Ishikawa (cell line): Measurements from ENCODE around the gene MYRIP.

Experiments
- CEBPB ChIP-seq: IDR thresholded peaks from 2 replicates; pipeline ENCODE4 v1.6.1; 2012
- CREB1 ChIP-seq: IDR thresholded peaks from 2 replicates; pipeline ENCODE4 v1.6.1; 2012; ENCODE audit warnings: low read depth
- EGR1 ChIP-seq: IDR thresholded peaks from 2 replicates; pipeline ENCODE4 v1.6.1; 2012
- EP300 ChIP-seq: IDR thresholded peaks from 2 replicates; pipeline ENCODE4 v1.6.1; 2012; ENCODE audit warnings: borderline replicate concordance
- FOXM1 ChIP-seq: IDR thresholded peaks from 2 replicates; pipeline ENCODE4 v1.6.1; 2012; ENCODE audit warnings: low read depth, borderline replicate concordance
- NFIC ChIP-seq: IDR thresholded peaks from 2 replicates; pipeline ENCODE4 v1.6.1; 2012
- RAD21 ChIP-seq: IDR thresholded peaks from 2 replicates; pipeline ENCODE4 v1.6.1; 2012; ENCODE audit warnings: low read depth
- TAF1 ChIP-seq: IDR thresholded peaks from 2 replicates; pipeline ENCODE4 v1.6.1; 2012; ENCODE audit warnings: low read depth, mild to moderate bottlenecking
- TCF12 ChIP-seq: IDR thresholded peaks from 2 replicates; pipeline ENCODE4 v1.6.1; 2012; ENCODE audit warnings: low read depth
- TEAD4 ChIP-seq: IDR thresholded peaks from 2 replicates; pipeline ENCODE4 v1.6.1; 2012
- YY1 ChIP-seq: IDR thresholded peaks from 2 replicates; pipeline ENCODE4 v1.6.1; 2012; ENCODE audit warnings: low read depth
- ZBTB7A ChIP-seq: IDR thresholded peaks from 2 replicates; pipeline ENCODE4 v1.6.1; 2012; ENCODE audit warnings: low read depth
- TF ChIP-seq, protein P1 (sequence below): IDR thresholded peaks from 2 replicates; pipeline ENCODE4 v1.6.1; 2012
- TF ChIP-seq, protein P2 (sequence below): IDR thresholded peaks from 2 replicates; pipeline ENCODE4 v1.6.1; 2012
- TF ChIP-seq, protein P3 (sequence below): IDR thresholded peaks from 2 replicates; pipeline ENCODE4 v1.6.1; 2012; ENCODE audit warnings: low read depth, mild to moderate bottlenecking

MYRIP gene

DNA sequence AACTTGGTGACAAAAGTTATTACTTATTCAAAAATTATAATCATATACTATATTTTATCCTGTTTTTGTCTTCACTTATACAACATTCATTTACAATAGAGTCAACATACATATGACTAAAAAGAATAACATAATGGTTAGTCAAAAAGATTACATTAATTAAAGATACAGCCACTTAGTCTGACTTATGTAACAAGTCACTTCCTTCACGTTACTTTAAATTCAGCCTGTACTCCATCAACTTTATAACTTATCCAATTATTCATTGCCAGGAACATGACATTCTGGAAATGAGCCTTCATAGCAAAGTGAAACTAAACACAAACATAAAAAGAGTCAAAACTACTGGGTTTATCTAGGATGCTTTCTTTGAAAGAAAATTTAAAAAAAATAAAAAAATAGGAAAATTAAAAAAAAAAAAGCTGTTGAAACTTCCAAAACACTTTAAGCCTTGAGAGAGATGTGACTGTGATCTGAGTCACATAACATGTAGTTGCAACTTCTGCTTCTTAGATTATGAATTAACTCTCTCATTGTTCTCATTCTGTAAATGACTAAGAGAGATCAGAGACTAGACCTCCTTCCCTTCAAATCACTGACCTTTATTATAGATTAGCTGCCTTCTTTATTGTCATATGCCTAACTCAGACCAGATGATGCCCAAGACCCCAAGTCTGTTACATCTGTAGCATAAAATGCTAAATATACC, 107.8 kb downstream of the MYRIP start:
- TF ChIP-seq NFIC (no peak), FOXM1 (no peak), TEAD4 (no peak), RAD21 (no peak), CREB1 (no peak), TAF1 (no peak), ZBTB7A (no peak)
- TF ChIP-seq, protein P1, sequence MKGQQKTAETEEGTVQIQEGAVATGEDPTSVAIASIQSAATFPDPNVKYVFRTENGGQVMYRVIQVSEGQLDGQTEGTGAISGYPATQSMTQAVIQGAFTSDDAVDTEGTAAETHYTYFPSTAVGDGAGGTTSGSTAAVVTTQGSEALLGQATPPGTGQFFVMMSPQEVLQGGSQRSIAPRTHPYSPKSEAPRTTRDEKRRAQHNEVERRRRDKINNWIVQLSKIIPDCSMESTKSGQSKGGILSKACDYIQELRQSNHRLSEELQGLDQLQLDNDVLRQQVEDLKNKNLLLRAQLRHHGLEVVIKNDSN: no peak
- TF ChIP-seq, protein P2, sequence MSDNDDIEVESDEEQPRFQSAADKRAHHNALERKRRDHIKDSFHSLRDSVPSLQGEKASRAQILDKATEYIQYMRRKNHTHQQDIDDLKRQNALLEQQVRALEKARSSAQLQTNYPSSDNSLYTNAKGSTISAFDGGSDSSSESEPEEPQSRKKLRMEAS: no peak

DNA sequence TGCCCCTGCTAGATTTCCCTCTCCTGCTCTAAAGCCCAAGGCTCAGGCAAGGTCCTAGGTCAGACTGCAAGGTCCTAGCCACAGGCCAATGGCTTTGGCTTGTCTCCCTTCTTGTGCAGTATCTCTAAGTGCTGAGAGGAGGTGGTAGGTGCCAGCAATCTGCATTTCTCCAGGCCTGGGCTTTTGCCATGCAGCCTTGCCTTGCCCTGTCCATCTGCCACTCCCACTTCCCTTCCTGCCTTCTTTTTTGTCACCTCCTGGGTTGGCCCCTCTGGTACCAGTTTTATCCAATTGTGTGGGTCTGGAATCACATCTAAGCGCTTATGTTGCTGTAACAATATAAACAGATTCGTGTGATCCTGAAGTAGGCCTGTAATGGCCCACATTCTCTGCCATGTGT, 109.9 kb downstream of the MYRIP start:
- TF ChIP-seq, protein P2: no peak
- no peak for TF ChIP-seq CEBPB
- no peak for TF ChIP-seq TAF1

DNA sequence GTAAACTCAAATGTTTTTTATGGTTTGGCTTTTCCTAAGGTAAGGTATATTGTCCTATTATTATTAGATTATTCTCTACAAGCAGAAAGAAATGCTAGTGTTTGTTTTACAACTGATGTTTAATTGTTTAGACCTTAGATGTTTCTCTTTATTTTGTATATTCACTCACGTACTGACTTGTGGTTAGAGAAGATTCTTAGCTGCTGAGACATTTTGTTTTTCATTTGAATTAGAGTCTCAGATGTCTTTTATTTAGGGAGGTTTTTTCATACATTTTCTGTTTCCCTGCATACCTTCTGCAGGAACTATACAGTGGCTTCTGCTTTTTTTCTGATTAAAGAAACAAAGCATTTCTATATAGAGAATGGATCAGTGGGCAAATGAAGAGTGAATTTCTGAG, 110.9 kb downstream of the MYRIP start:
- TF ChIP-seq CEBPB (no peak), NFIC (no peak), RAD21 (no peak), TCF12 (no peak), YY1 (no peak), EGR1 (no peak), FOXM1 (no peak), EP300 (no peak), CREB1 (no peak), TAF1 (no peak), TEAD4 (no peak), ZBTB7A (no peak)
- TF ChIP-seq, protein P2: no peak
- TF ChIP-seq, protein P3, sequence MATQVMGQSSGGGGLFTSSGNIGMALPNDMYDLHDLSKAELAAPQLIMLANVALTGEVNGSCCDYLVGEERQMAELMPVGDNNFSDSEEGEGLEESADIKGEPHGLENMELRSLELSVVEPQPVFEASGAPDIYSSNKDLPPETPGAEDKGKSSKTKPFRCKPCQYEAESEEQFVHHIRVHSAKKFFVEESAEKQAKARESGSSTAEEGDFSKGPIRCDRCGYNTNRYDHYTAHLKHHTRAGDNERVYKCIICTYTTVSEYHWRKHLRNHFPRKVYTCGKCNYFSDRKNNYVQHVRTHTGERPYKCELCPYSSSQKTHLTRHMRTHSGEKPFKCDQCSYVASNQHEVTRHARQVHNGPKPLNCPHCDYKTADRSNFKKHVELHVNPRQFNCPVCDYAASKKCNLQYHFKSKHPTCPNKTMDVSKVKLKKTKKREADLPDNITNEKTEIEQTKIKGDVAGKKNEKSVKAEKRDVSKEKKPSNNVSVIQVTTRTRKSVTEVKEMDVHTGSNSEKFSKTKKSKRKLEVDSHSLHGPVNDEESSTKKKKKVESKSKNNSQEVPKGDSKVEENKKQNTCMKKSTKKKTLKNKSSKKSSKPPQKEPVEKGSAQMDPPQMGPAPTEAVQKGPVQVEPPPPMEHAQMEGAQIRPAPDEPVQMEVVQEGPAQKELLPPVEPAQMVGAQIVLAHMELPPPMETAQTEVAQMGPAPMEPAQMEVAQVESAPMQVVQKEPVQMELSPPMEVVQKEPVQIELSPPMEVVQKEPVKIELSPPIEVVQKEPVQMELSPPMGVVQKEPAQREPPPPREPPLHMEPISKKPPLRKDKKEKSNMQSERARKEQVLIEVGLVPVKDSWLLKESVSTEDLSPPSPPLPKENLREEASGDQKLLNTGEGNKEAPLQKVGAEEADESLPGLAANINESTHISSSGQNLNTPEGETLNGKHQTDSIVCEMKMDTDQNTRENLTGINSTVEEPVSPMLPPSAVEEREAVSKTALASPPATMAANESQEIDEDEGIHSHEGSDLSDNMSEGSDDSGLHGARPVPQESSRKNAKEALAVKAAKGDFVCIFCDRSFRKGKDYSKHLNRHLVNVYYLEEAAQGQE: no peak
- TF ChIP-seq, protein P1: no peak

DNA sequence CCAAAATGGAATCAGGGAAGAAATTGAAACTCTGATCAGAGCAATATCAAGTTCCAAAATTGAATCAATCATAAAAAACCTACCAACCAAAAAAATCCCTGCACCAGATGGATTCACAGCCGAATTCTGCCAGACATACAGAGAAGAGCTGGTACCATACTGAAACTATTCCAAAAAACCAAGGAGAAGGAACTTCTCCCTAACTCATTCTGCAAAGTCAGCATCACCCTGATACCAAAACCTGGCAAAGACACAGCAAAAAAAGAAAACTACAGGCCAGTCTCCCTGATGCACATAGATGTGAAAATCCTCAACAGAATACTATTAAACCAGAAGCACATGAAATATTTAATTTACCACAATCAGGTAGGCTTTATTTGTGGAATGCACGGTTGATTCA, 118.1 kb downstream of the MYRIP start:
- TF ChIP-seq NFIC: no peak
- TF ChIP-seq, protein P1: no peak
- no peak for TF ChIP-seq RAD21
- TF ChIP-seq, protein P3: no peak
- no peak for TF ChIP-seq YY1
- TF ChIP-seq, protein P2: no peak
- no peak for TF ChIP-seq FOXM1
- no peak for TF ChIP-seq ZBTB7A
- TF ChIP-seq EGR1: no peak
- no peak for TF ChIP-seq TAF1

DNA sequence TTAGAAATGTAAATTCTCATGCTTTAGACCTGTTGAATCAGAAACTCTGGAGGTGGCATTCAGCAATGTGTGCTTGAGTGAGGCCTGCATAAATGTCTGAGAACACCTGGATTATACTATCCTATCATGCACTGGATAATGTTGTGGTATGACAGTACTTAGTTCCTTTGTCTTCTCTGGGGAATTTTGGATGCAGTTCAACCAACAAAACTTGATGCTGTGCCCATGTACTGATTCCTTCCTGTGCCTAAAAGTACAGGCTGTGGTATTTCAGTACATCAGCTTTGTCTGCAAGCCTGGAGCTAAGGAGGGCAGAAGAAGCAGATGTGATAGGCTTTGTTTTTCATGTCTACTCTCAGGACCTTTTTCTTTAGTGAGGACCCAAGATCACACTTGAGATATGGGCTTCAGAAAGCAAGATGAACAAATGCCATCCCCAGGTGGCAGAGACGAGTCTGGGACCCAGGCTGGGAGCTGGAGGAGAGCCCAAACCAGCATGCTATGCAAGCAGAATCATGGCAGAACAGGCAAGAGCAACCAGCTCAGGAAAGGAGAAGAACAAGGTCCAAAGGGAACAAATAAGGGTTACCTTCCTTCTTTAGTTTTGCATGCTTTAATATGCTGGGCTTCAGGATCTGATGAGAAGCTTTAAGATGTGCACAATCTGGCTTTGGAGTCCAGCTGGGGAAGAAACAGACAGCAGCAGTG, 124.7 kb downstream of the MYRIP start:
- TF ChIP-seq, protein P3: no peak
- TF ChIP-seq TEAD4: no peak
- TF ChIP-seq EGR1: no peak
- TF ChIP-seq, protein P1: no peak
- no peak for TF ChIP-seq TAF1
- no peak for TF ChIP-seq EP300
- TF ChIP-seq CEBPB: no peak
- TF ChIP-seq FOXM1: no peak
- TF ChIP-seq TCF12: no peak
- TF ChIP-seq ZBTB7A: no peak
- no peak for TF ChIP-seq RAD21
- no peak for TF ChIP-seq NFIC
- no peak for TF ChIP-seq YY1
- TF ChIP-seq, protein P2: no peak
- no peak for TF ChIP-seq CREB1
